ENCODE measurements around the gene LPP. TPM values are rescaled to one million over a fixed set of nuclear protein-coding genes. Genes with fewer than 3 reads are reported as not detected.

Gene LPP
- total and polyA plus RNA-seq, 4 donors: 11.1 to 219 (median 66.5) TPM

DNA sequence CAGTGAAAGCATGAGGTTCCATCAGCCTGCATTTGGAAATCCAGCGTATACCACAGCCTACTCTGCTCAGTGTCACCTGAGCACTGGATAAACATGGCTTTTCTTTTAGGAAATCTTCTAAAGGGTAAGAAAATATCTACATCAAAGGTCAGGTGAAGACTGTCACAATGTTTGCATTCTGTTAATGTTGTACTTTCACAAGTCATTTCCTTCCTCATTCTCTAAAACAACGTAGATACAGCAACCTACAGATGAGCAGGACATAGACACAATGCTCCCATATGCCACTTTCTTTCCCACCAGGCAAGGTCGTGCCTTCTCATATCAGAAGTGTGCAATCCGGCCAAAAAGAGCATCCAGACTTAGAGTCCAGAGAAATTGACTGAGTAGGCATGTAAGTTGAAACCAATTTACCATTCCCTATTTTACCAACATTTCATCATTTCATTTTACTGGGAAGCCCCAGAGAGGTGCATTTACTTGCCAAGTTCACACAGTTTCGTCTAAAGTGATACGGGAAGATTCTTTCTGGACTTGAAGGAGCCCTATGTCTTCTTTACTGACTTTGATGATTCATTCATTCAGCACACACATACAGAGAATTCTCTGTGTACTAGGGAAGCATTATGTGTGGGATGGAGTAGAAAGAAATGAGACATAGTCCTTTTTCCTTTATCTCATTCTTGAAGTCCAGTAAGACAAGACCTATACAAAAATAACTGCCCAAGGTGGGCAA lies 30.6 kb upstream of the LPP start:
- H3K4me3 ChIP-seq: no peak overlapping the region
- H3K9ac ChIP-seq (ENCODE audit: insufficient read depth in 1 of 2, low read length in 2 of 2): no peak overlapping the region
- DNase-seq: no peak
- 36 to 65% methylated on average over 6 of the region's 6 CpGs for WGBS, 2 donors
- peaks cover 0 to 2% (median 0%) of the 10 kb centered on the region in 4 donors for H3K9me3 ChIP-seq (ENCODE audit: control insufficient read depth in 4 of 4, insufficient read depth in 3 of 4, low read length in 3 of 4)
- TF ChIP-seq, protein P1, sequence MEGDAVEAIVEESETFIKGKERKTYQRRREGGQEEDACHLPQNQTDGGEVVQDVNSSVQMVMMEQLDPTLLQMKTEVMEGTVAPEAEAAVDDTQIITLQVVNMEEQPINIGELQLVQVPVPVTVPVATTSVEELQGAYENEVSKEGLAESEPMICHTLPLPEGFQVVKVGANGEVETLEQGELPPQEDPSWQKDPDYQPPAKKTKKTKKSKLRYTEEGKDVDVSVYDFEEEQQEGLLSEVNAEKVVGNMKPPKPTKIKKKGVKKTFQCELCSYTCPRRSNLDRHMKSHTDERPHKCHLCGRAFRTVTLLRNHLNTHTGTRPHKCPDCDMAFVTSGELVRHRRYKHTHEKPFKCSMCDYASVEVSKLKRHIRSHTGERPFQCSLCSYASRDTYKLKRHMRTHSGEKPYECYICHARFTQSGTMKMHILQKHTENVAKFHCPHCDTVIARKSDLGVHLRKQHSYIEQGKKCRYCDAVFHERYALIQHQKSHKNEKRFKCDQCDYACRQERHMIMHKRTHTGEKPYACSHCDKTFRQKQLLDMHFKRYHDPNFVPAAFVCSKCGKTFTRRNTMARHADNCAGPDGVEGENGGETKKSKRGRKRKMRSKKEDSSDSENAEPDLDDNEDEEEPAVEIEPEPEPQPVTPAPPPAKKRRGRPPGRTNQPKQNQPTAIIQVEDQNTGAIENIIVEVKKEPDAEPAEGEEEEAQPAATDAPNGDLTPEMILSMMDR (IDR thresholded peaks at IDR 0.05; ENCODE audit: control extremely low read depth, extremely low read depth): no peak
- ATAC-seq (ENCODE audit: insufficient read depth, low FRiP score): no peak
- peaks cover 0 to 5% (median 0%) of the 10 kb centered on the region in 5 donors for H3K4me1 ChIP-seq (ENCODE audit: control insufficient read depth in 5 of 5, insufficient read depth in 5 of 5, low read length in 5 of 5)
- no peaks in the 10 kb centered on the region for H3K36me3 ChIP-seq (ENCODE audit: control insufficient read depth in 4 of 4, insufficient read depth in 4 of 4, low read length in 4 of 4)
- H3K27me3 ChIP-seq (ENCODE audit: control insufficient read depth in 3 of 3, insufficient read depth in 3 of 3, low read length in 2 of 3): peaks cover 0 to 3% (median 0%) of the 10 kb centered on the region in 3 donors
- H3K27ac ChIP-seq (ENCODE audit: low read depth in 1 of 2, low read length in 1 of 2): no peak overlapping the region

DNA sequence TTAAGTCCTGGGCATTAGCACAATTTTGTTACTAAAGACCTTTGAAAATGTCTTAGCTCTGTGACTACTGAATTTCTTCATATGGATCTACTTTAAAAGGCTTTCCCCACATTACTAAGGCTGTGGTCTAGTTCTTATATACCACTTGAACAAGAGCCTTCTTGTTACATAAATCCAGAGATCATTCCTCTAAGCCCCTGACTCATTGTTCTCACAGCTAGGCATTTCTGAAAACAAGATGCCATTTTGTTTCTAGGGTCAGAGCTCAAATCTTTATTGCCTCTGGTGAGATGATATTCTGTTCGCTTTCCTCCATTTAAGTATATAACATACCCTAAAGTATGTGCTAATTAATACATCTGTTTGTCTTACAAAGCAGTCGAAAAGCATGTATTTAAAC lies 29.8 kb upstream of the LPP start:
- H3K9ac ChIP-seq (ENCODE audit: insufficient read depth in 1 of 2, low read length in 2 of 2): no peak overlapping the region
- H3K4me3 ChIP-seq: no peak overlapping the region
- H3K36me3 ChIP-seq (ENCODE audit: control insufficient read depth in 4 of 4, insufficient read depth in 4 of 4, low read length in 4 of 4): no peaks in the 10 kb centered on the region
- peaks cover 0 to 5% (median 0%) of the 10 kb centered on the region in 5 donors for H3K4me1 ChIP-seq (ENCODE audit: control insufficient read depth in 5 of 5, insufficient read depth in 5 of 5, low read length in 5 of 5)
- TF ChIP-seq, protein P1 (IDR thresholded peaks at IDR 0.05; ENCODE audit: control extremely low read depth, extremely low read depth): no peak
- H3K27me3 ChIP-seq (ENCODE audit: control insufficient read depth in 3 of 3, insufficient read depth in 3 of 3, low read length in 2 of 3): peaks cover 0 to 3% (median 0%) of the 10 kb centered on the region in 3 donors
- 93 to 98% methylated on average over 2 of the region's 2 CpGs for WGBS, 2 donors
- no peak overlapping the region for H3K27ac ChIP-seq (ENCODE audit: low read depth in 1 of 2, low read length in 1 of 2)
- DNase-seq: no peak
- H3K9me3 ChIP-seq (ENCODE audit: control insufficient read depth in 4 of 4, insufficient read depth in 3 of 4, low read length in 3 of 4): peaks cover 0 to 2% (median 0%) of the 10 kb centered on the region in 4 donors
- no peak for ATAC-seq (ENCODE audit: insufficient read depth, low FRiP score)

DNA sequence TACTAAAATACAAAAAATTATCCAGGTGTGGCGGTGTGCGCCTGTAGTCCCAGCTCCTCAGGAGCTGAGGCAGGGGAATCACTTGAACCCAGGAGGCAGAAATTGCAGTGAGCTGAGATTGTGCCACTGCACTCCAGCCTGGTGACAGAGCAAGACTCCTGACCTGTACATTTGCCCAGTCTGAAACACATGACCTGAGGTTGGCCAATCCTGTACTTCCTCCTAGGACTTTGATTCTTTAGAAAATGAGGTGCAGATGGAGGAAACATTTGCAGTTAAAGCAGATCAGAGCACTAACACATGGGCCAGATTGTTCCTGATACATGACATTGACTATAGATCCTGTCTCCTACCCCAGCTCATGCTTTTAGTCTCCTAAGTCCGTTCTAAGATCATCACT lies 28.9 kb upstream of the LPP start:
- WGBS, 2 donors: 99% methylated on average over 3 of the region's 3 CpGs
- TF ChIP-seq, protein P1 (IDR thresholded peaks at IDR 0.05; ENCODE audit: control extremely low read depth, extremely low read depth): no peak
- Histone ChIP-seq H3K9me3 (ENCODE audit: control insufficient read depth in 4 of 4, insufficient read depth in 3 of 4, low read length in 3 of 4) (peaks cover 0 to 2% (median 0%) of the 10 kb centered on the region in 4 donors), H3K27ac (ENCODE audit: low read depth in 1 of 2, low read length in 1 of 2) (no peak overlapping the region), H3K36me3 (ENCODE audit: control insufficient read depth in 4 of 4, insufficient read depth in 4 of 4, low read length in 4 of 4) (no peaks in the 10 kb centered on the region), H3K27me3 (ENCODE audit: control insufficient read depth in 3 of 3, insufficient read depth in 3 of 3, low read length in 2 of 3) (peaks cover 0 to 3% (median 0%) of the 10 kb centered on the region in 3 donors), H3K4me1 (ENCODE audit: control insufficient read depth in 5 of 5, insufficient read depth in 5 of 5, low read length in 5 of 5) (peaks cover 0 to 5% (median 0%) of the 10 kb centered on the region in 5 donors), H3K9ac (ENCODE audit: insufficient read depth in 1 of 2, low read length in 2 of 2) (no peak overlapping the region), H3K4me3 (no peak overlapping the region)
- DNase-seq (no peak), ATAC-seq (ENCODE audit: insufficient read depth, low FRiP score) (no peak)
